B cell (primary cell): Measurements from ENCODE around the gene RPP25L. TPM values are rescaled to one million over a fixed set of nuclear protein-coding genes. Genes with fewer than 3 reads are reported as not detected.

Experiments used
- ATAC-seq: fragments of 200-7000 bp; cut with Tn5 transposase; one replicate; pipeline ENCODE4 v1.10.0; 2021; ENCODE audit warnings: low read depth, mild to moderate bottlenecking, moderate number of reproducible peaks, moderate library complexity
- CTCF ChIA-PET: fragments of 350-600 bp; sonication (Branson Sonifier 250); formaldehyde crosslinking; loops from one replicate; lab custom pipeline; 2021; ENCODE audit warnings: antibody characterized with exemption, inconsistent platforms; lab: Charles Lee
- POLR2A ChIA-PET: fragments of 350-600 bp; sonication (Branson Sonifier 250); formaldehyde crosslinking; loops from one replicate; lab custom pipeline; 2021; ENCODE audit warnings: antibody characterized with exemption; lab: Charles Lee
- DNase-seq: peaks from one replicate; pipeline ENCODE4 v3.0.0; 2013
- H2AFZ ChIP-seq: 2 replicates; pipeline ENCODE4 v1.6.1; 2012; ENCODE audit warnings: mild to moderate bottlenecking, low read depth, low read length; ENCODE audit not compliant: insufficient read depth, poor library complexity, severe bottlenecking
- H3K27ac ChIP-seq, 2 donors: 1 replicate in 1 of 2; 2 replicates in 1 of 2; pipeline ENCODE4 v1.5.1; 2012 to 2013; ENCODE audit warnings: low read length in 2 of 2, mild to moderate bottlenecking in 2 of 2, moderate library complexity in 1 of 2
- H3K27me3 ChIP-seq, 4 experiments: fragments of 200-600 bp in 1 of 4; sonication (generic) in 1 of 4; replicated peaks in 1 of 4; 1 replicate in 2 of 4; 2 replicates in 2 of 4; pipeline versions ENCODE4 v1.6.1 to v1.7.0; 2013 to 2016; ENCODE audit warnings: low read length in 3 of 4, mild to moderate bottlenecking in 2 of 4, mixed read lengths in 1 of 4, moderate library complexity in 1 of 4; ENCODE audit not compliant: insufficient read depth in 4 of 4, control insufficient read depth in 3 of 4; ENCODE audit errors: control extremely low read depth in 1 of 4
- H3K36me3 ChIP-seq, 2 experiments: replicated peaks in 1 of 2; 1 replicate in 1 of 2; 2 replicates in 1 of 2; pipeline versions ENCODE4 v1.6.1 to v1.7.1; 2013; ENCODE audit warnings: low read length in 1 of 2; ENCODE audit not compliant: insufficient read depth in 2 of 2, control insufficient read depth in 1 of 2; ENCODE audit errors: control extremely low read depth in 1 of 2, extremely low read depth in 1 of 2
- H3K4me1 ChIP-seq, 2 donors: fragments of 200-600 bp in 1 of 2; sonication (generic) in 1 of 2; 1 replicate in 1 of 2; 2 replicates in 1 of 2; pipeline versions ENCODE4 v1.5.1 to v1.6.1; 2013 to 2017; ENCODE audit warnings: low read length in 2 of 2; ENCODE audit not compliant: control insufficient read depth in 2 of 2, insufficient read depth in 2 of 2
- H3K4me2 ChIP-seq: replicated peaks from 2 replicates; pipeline ENCODE3; 2012; ENCODE audit warnings: mild to moderate bottlenecking, low read depth, low read length; ENCODE audit not compliant: poor library complexity, severe bottlenecking
- H3K4me3 ChIP-seq, 5 experiments: fragments of 200-600 bp in 1 of 5; sonication (generic) in 1 of 5; 1 replicate in 3 of 5; 2 replicates in 2 of 5; pipeline versions ENCODE4 v1.5.1 to v1.7.0; 2011 to 2016; ENCODE audit warnings: low read length in 4 of 5, mild to moderate bottlenecking in 4 of 5, low read depth in 2 of 5, control low read depth in 1 of 5, moderate library complexity in 1 of 5; ENCODE audit not compliant: insufficient read depth in 1 of 5; ENCODE audit errors: control extremely low read depth in 1 of 5, extremely low read depth in 1 of 5
- H3K79me2 ChIP-seq: fragments of 200-600 bp; sonication (generic); one replicate; pipeline ENCODE4 v1.6.0; 2016; ENCODE audit warnings: low read length; ENCODE audit not compliant: control insufficient read depth, insufficient read depth
- H3K9ac ChIP-seq: fragments of 200-600 bp; sonication (generic); 2 replicates; pipeline ENCODE4 v1.6.1; 2017; ENCODE audit warnings: mild to moderate bottlenecking, low read length, moderate library complexity
- H3K9me3 ChIP-seq, 3 donors: one replicate each; pipeline versions ENCODE4 v1.6.1 to v1.7.1; 2013; ENCODE audit warnings: low read length in 2 of 3; ENCODE audit not compliant: control insufficient read depth in 2 of 3, insufficient read depth in 1 of 3; ENCODE audit errors: control extremely low read depth in 1 of 3
- H4K20me1 ChIP-seq: 2 replicates; pipeline ENCODE4 v1.6.0; 2012; ENCODE audit warnings: mild to moderate bottlenecking, low read length; ENCODE audit not compliant: insufficient read depth, control insufficient read depth, poor library complexity, severe bottlenecking
- H3K27ac Mint-ChIP-seq: one replicate; pipeline ENCODE4 v1.8.0; 2021; ENCODE audit warnings: mixed read lengths
- H3K27me3 Mint-ChIP-seq: one replicate; pipeline ENCODE4 v1.8.0; 2021; ENCODE audit warnings: mixed read lengths
- H3K4me1 Mint-ChIP-seq: one replicate; pipeline ENCODE4 v1.8.0; 2021; ENCODE audit warnings: mixed read lengths
- H3K4me3 Mint-ChIP-seq: one replicate; pipeline ENCODE4 v1.8.0; 2021; ENCODE audit warnings: mixed read lengths
- H3K9me3 Mint-ChIP-seq: one replicate; pipeline ENCODE4 v1.8.0; 2022; ENCODE audit warnings: mixed read lengths; ENCODE audit not compliant: insufficient read depth
- CTCF ChIP-seq: fragments of 200-600 bp; IDR thresholded peaks from one replicate; pipeline ENCODE4 v1.8.0; 2022; ENCODE audit warnings: antibody characterized with exemption, mild to moderate bottlenecking
- EZH2 ChIP-seq: IDR thresholded peaks from 2 replicates; pipeline ENCODE4 v1.6.1; 2012; ENCODE audit warnings: borderline replicate concordance, low read depth, mild to moderate bottlenecking, moderate library complexity, low read length; ENCODE audit not compliant: insufficient read depth, poor library complexity, severe bottlenecking
- WGBS: methylation state at CpG from one replicate; pipeline ENCODE4 v1.1.5; 2013; ENCODE audit warnings: missing lambda C conversion rate; ENCODE audit not compliant: insufficient coverage; 5-methylcytosine and 5-hydroxymethylcytosine counted together
- intact Hi-C: fragments of 100-400 bp; cut with micrococcal nuclease; formaldehyde crosslinking; loops from one replicate; pipeline ENCODE4 v1.10.0; 2022
- polyA plus RNA-seq: library from polyadenylated mRNA; depleted of rRNA; stranded (reverse); fragments of >200 nt; gene quantifications from 2 replicates; pipeline ENCODE4 v1.2.3, GENCODE V29; 2012
- total RNA-seq, 2 donors: library from RNA; stranded (reverse); fragments of 120-200 nt in 1 of 2; gene quantifications; 1 replicate in 1 of 2; 2 replicates in 1 of 2; pipeline versions ENCODE4 v1.2.3 to v1.2.4, GENCODE V29; 2013 to 2022

RPP25L gene
- total and polyA plus RNA-seq, 2 donors (not counting 1 experiment from before 2014, with no cell fraction given): 20.2 to 27.0 TPM

- Histone ChIP-seq H3K27ac (no peak overlapping the region), H3K4me1 (peaks cover 35 to 42% of the 10 kb centered on the region in 2 donors), H4K20me1 (peaks cover 6% of the 10 kb centered on the region), H3K9ac (peak overlapping the region; percentile 53), H3K79me2 (no peaks in the 10 kb centered on the region), H3K36me3 (no peaks in the 10 kb centered on the region), H3K4me3 (peak overlapping the region in 3 of 5 experiments; percentile 38 to 57 (median 51)), H2AFZ (peak overlapping the region; percentile 58), H3K9me3 (peaks cover 0 to 30% (median 0%) of the 10 kb centered on the region in 3 donors), H3K27me3 (peaks cover 0 to 76% (median 57%) of the 10 kb centered on the region in 4 experiments), H3K4me2 (peak overlapping the region; percentile 81)
- ChIA-PET CTCF (interaction anchor here (1.0 kb wide), 1 partner anchor 8 kb away, joined by 3 read pairs; the partner anchor contains the start of gene DCTN3), POLR2A (no interaction called here)
- no peak for TF ChIP-seq CTCF
- TF ChIP-seq EZH2: peak; percentile 84
- ATAC-seq (no peak), DNase-seq (no peak)
- 37% methylated on average over 20 of the region's 20 CpGs for WGBS
- peaks cover 61% of the 10 kb centered on the region for H3K27me3 Mint-ChIP-seq
- H3K4me3 Mint-ChIP-seq: peak overlapping the region; percentile 85
- peaks cover 22% of the 10 kb centered on the region for H3K4me1 Mint-ChIP-seq
- H3K9me3 Mint-ChIP-seq: no peaks in the 10 kb centered on the region
- intact Hi-C loops: loop anchor here (2.0 kb wide), 1 partner anchor 15 kb away; the partner anchor contains the start of gene RPP25L
- H3K27ac Mint-ChIP-seq: peak overlapping the region; percentile 1
Measured at GRCh38 chr9:34627716-34628655, 16.1 kb upstream of the RPP25L start.

DNA sequence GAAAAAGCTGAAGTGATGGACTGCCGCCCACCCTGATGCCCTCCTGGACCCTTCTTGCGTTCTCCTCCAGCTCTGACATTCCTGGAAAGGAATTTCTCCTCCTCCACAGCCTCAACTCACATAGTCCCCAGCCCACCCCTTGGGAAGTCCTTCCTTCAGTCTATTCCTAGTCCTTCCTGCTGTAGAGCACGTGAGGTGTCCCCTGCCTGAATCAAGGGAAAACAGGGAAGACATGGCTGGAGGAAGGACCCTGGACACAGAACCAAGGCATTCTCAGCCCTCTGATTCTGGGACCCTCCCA, 13.2 kb upstream of the RPP25L start:
- Histone ChIP-seq H2AFZ (no peak overlapping the region), H3K27me3 (peaks cover 0 to 89% (median 69%) of the 10 kb centered on the region in 4 experiments), H4K20me1 (peaks cover 6% of the 10 kb centered on the region), H3K27ac (no peak overlapping the region), H3K4me2 (no peak overlapping the region), H3K4me1 (peaks cover 42 to 55% of the 10 kb centered on the region in 2 donors), H3K9ac (no peak overlapping the region), H3K36me3 (no peaks in the 10 kb centered on the region), H3K79me2 (peaks cover 11% of the 10 kb centered on the region), H3K9me3 (peaks cover 0 to 45% (median 1%) of the 10 kb centered on the region in 3 donors), H3K4me3 (no peak overlapping the region)
- H3K4me3 Mint-ChIP-seq: peak overlapping the region; percentile 29
- peaks cover 72% of the 10 kb centered on the region for H3K27me3 Mint-ChIP-seq
- POLR2A ChIA-PET: interaction anchor here (0.5 kb wide), 2 partner anchors 86 to 852 kb away, joined by 3 to 8 read pairs; no protein-coding TSS in a partner anchor
- 73% methylated on average over 3 of the region's 3 CpGs for WGBS
- ATAC-seq (no peak), DNase-seq (no peak)
- TF ChIP-seq CTCF: no peak
- TF ChIP-seq EZH2: no peak
- H3K9me3 Mint-ChIP-seq: no peaks in the 10 kb centered on the region
- CTCF ChIA-PET: interaction anchor here (1.0 to 7.6 kb wide), 4 partner anchors 8 to 34 kb away, joined by 3 to 64 read pairs (median 4); no protein-coding TSS in a partner anchor
- H3K27ac Mint-ChIP-seq: no peak overlapping the region
- peaks cover 35% of the 10 kb centered on the region for H3K4me1 Mint-ChIP-seq
- intact Hi-C loops: no loop called here
